Right lobe of liver (tissue), 6 donors: ENCODE measurements around the gene ESR2. TPM values are rescaled to one million over a fixed set of nuclear protein-coding genes. Genes with fewer than 3 reads are reported as not detected.

Source experiments
- ATAC-seq, 4 donors: fragments of 200-7000 bp; cut with Tn5 transposase; one replicate each; pipeline ENCODE4 v1.9.1; 2020; ENCODE audit warnings: mild to moderate bottlenecking in 4 of 4, moderate library complexity in 4 of 4
- DNase-seq, 3 donors: peaks; one replicate each; pipeline ENCODE4 v3.0.0-alpha.2; 2020
- H3K27ac ChIP-seq, 3 donors: fragments of 200-600 bp; one replicate each; pipeline ENCODE4 v1.8.0; 2022
- H3K27me3 ChIP-seq, 2 donors: fragments of 200-600 bp; one replicate each; pipeline ENCODE4 v1.8.0; 2022
- H3K36me3 ChIP-seq, 4 donors: fragments of 200-600 bp; sonication (generic) in 1 of 4; one replicate each; pipeline versions ENCODE4 v1.5.1 to v1.8.0; 2017 to 2022; ENCODE audit warnings: control low read depth in 1 of 4
- H3K4me1 ChIP-seq, 4 donors: fragments of 200-600 bp; sonication (generic) in 1 of 4; one replicate each; pipeline versions ENCODE4 v1.5.1 to v1.8.0; 2017 to 2022; ENCODE audit warnings: control low read depth in 1 of 4
- H3K4me3 ChIP-seq, 3 donors: fragments of 200-600 bp; one replicate each; pipeline ENCODE4 v1.8.0; 2022
- H3K9me3 ChIP-seq, 4 donors: fragments of 200-600 bp; sonication (generic) in 1 of 4; one replicate each; pipeline versions ENCODE4 v1.5.1 to v1.8.0; 2017 to 2022; ENCODE audit warnings: control low read depth in 1 of 4
- POLR2A ChIP-seq: fragments of 450-650 bp; IDR thresholded peaks from one replicate; pipeline ENCODE4 v1.6.1; 2017; ENCODE audit warnings: antibody characterized with exemption, mild to moderate bottlenecking
- WGBS: methylation state at CpG from one replicate; pipeline ENCODE4 v1.1.6; 2018; ENCODE audit warnings: low coverage, low lambda C conversion rate; ENCODE audit not compliant: insufficient coverage; ENCODE audit errors: missing lambda C conversion rate; 5-methylcytosine and 5-hydroxymethylcytosine counted together
- intact Hi-C, 2 donors: fragments of 100-400 bp; cut with DNase I; formaldehyde crosslinking; loops; one replicate each; pipeline versions ENCODE4 v1.11.2 to v1.14.1; 2022
- total RNA-seq, 6 experiments: library from RNA; depleted of rRNA in 2 of 6; stranded (reverse); fragments of >200 nt in 2 of 6; fragmentation: NEBNext Ultra II Directional in 3 of 6; extraction: Animal tissue kit (Norgen Biotek cat#: 25700) in 3 of 6; gene quantifications; one replicate each; pipeline versions ENCODE4 v1.1.0 to v1.2.4, GENCODE V29; 2016 to 2023
- TF ChIP-seq, protein P1 (sequence below), 4 donors: fragments of 200-600 bp in 3 of 4; fragments of 450-650 bp in 1 of 4; IDR thresholded peaks; one replicate each; pipeline versions ENCODE4 v1.5.1 to v1.8.0; 2016 to 2022; ENCODE audit warnings: antibody characterized with exemption in 4 of 4, mild to moderate bottlenecking in 2 of 4
- donor health status: DM: no; HTN: yes; CAD: no.
- donor health status: DM: no; HTN: no; CAD: no.
- donor health status: DM: no; HTN: no; CAD: no.
- donor health status: DM: no; HTN: yes; CAD: no.
- donor health status: DM: no; HTN: yes; CAD: no.

ESR2 gene
- total RNA-seq, 6 experiments from 2014 or later = 0.04 TPM; not detected in 5

DNA sequence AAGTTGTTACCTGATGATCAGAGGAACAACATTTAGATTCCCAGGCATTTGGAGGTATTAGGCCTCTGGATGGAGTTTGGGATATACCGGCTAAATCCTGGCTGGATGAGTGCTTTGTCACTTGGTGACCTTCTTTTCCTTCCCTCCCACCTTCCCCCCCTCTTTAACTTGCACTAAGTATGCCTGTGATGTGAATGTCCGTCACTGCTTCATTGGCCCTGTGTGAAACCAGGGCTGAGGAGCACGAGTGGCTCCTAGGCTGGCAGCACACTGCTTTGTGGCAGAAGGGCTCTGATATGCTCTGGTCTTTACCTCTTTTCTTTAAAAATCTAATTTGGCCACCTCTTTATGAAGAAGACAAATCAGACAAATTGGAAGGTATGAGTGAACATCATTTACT lies 95.7 kb downstream of the ESR2 start:
- Histone ChIP-seq H3K4me1 (peaks cover 0 to 8% (median 0%) of the 10 kb centered on the region in 4 donors), H3K27ac (no peak overlapping the region), H3K4me3 (no peak overlapping the region), H3K27me3 (no peaks in the 10 kb centered on the region), H3K36me3 (peaks cover 0 to 25% (median 5%) of the 10 kb centered on the region in 4 donors), H3K9me3 (no peaks in the 10 kb centered on the region)
- ATAC-seq = peak in 1 of 4 donors; percentile 5
- DNase-seq = no peak
- TF ChIP-seq, protein P1, sequence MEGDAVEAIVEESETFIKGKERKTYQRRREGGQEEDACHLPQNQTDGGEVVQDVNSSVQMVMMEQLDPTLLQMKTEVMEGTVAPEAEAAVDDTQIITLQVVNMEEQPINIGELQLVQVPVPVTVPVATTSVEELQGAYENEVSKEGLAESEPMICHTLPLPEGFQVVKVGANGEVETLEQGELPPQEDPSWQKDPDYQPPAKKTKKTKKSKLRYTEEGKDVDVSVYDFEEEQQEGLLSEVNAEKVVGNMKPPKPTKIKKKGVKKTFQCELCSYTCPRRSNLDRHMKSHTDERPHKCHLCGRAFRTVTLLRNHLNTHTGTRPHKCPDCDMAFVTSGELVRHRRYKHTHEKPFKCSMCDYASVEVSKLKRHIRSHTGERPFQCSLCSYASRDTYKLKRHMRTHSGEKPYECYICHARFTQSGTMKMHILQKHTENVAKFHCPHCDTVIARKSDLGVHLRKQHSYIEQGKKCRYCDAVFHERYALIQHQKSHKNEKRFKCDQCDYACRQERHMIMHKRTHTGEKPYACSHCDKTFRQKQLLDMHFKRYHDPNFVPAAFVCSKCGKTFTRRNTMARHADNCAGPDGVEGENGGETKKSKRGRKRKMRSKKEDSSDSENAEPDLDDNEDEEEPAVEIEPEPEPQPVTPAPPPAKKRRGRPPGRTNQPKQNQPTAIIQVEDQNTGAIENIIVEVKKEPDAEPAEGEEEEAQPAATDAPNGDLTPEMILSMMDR (IDR thresholded peaks at IDR 0.05) = no peak
- intact Hi-C loops = no loop called here
- WGBS = 75% methylated on average over 2 of the region's 3 CpGs

- Histone ChIP-seq H3K4me1 (peaks cover 0 to 8% (median 0%) of the 10 kb centered on the region in 4 donors), H3K36me3 (peaks cover 0 to 23% (median 4%) of the 10 kb centered on the region in 4 donors), H3K4me3 (no peak overlapping the region), H3K27me3 (no peaks in the 10 kb centered on the region), H3K9me3 (no peaks in the 10 kb centered on the region), H3K27ac (peak overlapping the region in 1 of 3 donors; percentile 26)
- DNase-seq (no peak), ATAC-seq (no peak)
- 97% methylated on average over 3 of the region's 3 CpGs for WGBS
- TF ChIP-seq POLR2A = no peak
- TF ChIP-seq, protein P1 (IDR thresholded peaks at IDR 0.05) = no peak
- intact Hi-C loops = no loop called here
These were observed 96.2 kb downstream of the ESR2 start for GRCh38 chr14:64197996-64198395.

- intact Hi-C loops = no loop called here
- Histone ChIP-seq H3K4me3 (peak overlapping the region in 2 of 3 donors; percentile 16 to 25), H3K36me3 (peaks cover 0 to 20% (median 2%) of the 10 kb centered on the region in 4 donors), H3K9me3 (no peaks in the 10 kb centered on the region), H3K27me3 (no peaks in the 10 kb centered on the region), H3K4me1 (peaks cover 0 to 8% (median 0%) of the 10 kb centered on the region in 4 donors), H3K27ac (peak overlapping the region in 1 of 3 donors; percentile 26)
- no peak for TF ChIP-seq POLR2A
- TF ChIP-seq, protein P1 (IDR thresholded peaks at IDR 0.05) = no peak
- 19% methylated on average over 4 of the region's 20 CpGs for WGBS
- DNase-seq = peak in 2 of 3 donors; percentile 42 to 59
- peak; percentile 30 to 68 (median 55) for ATAC-seq
These were observed 97.3 kb downstream of the ESR2 start for GRCh38 chr14:64196814-64197411.

GRCh38 chr14:64196056-64196455 lies 98.1 kb downstream of the ESR2 start:
- ATAC-seq (no peak), DNase-seq (no peak)
- H3K27me3 ChIP-seq = no peaks in the 10 kb centered on the region
- peak overlapping the region in 1 of 3 donors; percentile 26 for H3K27ac ChIP-seq
- peaks cover 0 to 8% (median 0%) of the 10 kb centered on the region in 4 donors for H3K4me1 ChIP-seq
- no peaks in the 10 kb centered on the region for H3K9me3 ChIP-seq
- peaks cover 0 to 20% (median 4%) of the 10 kb centered on the region in 4 donors for H3K36me3 ChIP-seq
- intact Hi-C loops = no loop called here
- WGBS = 87% methylated on average over 2 of the region's 5 CpGs
- TF ChIP-seq, protein P1 (IDR thresholded peaks at IDR 0.05) = no peak
- no peak for TF ChIP-seq POLR2A
- H3K4me3 ChIP-seq = no peak overlapping the region
